Measurements from ENCODE around the gene ARL2.

DNA sequence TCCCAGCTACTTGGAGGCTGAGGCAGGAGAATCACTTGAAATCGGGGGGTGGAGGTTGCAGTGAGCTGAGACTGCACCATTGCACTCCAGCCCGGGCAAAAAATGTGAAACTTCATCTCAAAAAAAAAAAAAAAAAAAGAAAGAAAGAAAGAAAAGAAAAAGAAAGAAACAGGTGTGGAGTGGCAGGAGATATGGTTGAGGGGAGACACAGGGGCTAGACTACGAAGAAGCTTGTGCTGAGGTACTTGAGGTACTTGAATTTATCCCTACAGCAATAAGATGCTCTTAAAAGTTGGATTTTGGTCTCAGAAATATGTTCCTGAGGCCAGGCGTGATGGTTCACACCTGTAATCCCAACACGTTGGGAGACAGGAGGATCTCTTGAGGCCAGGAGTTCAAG is 39.8 kb upstream of the ARL2 start:
- no peak for TF ChIP-seq POLR2A (IDR thresholded peaks at IDR 0.05)
- TF ChIP-seq, protein P1, sequence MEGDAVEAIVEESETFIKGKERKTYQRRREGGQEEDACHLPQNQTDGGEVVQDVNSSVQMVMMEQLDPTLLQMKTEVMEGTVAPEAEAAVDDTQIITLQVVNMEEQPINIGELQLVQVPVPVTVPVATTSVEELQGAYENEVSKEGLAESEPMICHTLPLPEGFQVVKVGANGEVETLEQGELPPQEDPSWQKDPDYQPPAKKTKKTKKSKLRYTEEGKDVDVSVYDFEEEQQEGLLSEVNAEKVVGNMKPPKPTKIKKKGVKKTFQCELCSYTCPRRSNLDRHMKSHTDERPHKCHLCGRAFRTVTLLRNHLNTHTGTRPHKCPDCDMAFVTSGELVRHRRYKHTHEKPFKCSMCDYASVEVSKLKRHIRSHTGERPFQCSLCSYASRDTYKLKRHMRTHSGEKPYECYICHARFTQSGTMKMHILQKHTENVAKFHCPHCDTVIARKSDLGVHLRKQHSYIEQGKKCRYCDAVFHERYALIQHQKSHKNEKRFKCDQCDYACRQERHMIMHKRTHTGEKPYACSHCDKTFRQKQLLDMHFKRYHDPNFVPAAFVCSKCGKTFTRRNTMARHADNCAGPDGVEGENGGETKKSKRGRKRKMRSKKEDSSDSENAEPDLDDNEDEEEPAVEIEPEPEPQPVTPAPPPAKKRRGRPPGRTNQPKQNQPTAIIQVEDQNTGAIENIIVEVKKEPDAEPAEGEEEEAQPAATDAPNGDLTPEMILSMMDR (IDR thresholded peaks at IDR 0.05 in 4 of 5, conservative IDR thresholded peaks at IDR 0.05 in 1 of 5) = no peak
